Measurements from ENCODE around the gene CARS1.
A peak's percentile ranks its signal among the peaks of the same experiment; 100 is the strongest.

CARS1 gene

DNA sequence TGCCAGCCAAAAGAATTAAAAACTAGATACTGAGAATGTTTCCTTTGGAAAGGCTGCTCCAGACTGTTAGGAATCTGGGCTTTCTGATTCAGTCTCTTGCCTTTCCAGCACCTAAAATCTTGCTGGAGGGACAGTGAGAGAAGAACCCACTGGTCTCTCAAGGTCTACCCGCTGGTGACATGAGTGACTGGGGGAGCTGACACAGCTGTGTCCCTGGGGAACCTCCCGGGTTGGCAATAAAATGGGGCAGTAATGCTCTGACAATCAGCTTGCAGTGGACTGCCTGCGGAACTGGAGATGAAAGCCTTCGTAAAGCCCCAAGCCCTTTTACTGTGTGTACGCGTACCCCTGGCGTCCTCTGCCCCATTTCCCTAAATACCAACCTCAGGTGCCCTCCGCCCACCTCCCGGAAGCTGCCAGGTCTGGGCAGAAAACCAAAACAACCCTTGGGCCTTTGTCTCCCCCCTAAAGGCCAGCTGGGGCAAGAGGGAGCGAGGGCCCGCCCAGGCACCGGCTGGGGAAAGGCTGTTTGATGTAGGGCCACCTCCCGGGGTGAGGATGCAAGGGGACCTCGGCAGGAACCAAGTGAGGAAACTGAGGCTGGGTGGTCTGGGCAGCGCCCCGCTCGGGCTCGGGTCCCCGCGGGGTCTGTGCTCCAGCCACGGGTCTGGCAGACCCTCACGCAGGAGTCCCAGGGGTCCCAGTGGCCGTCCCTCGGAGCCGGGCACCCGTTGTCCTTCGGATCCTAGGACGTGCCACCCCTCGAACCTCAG is 741 bp downstream of the CARS1 start:
- TF ChIP-seq CTCF (IDR thresholded peaks at IDR 0.05; ENCODE audit: insufficient read depth, low read depth, low read length, missing control alignments) = no peak
- peak overlapping the region; percentile 88 for H3K4me3 ChIP-seq (ENCODE audit: low read length)
- no peak for DNase-seq (ENCODE audit: low read depth)

DNA sequence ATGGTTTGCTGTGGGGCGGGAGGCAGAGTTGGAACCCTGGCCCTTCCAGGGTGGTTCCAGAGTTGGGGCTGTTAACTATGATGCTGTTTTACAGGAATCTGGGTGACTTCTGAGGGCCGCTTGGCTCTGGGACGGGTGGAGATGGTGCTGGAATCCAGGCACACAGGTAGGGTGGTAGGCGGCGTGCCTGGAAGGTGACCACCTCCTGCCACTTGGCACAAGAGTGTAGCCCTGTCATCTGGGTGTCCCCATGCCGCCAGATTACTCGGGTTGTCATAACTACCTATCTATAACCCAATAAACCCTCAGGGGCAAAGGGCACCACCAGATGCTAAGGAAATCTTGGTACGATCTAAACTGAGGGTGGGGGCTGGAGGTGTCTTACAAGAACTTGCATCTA is 1.3 kb downstream of the CARS1 start:
- TF ChIP-seq CTCF (IDR thresholded peaks at IDR 0.05; ENCODE audit: insufficient read depth, low read depth, low read length, missing control alignments) = no peak
- no peak for DNase-seq (ENCODE audit: low read depth)
- H3K4me3 ChIP-seq (ENCODE audit: low read length) = peak overlapping the region; percentile 88

DNA sequence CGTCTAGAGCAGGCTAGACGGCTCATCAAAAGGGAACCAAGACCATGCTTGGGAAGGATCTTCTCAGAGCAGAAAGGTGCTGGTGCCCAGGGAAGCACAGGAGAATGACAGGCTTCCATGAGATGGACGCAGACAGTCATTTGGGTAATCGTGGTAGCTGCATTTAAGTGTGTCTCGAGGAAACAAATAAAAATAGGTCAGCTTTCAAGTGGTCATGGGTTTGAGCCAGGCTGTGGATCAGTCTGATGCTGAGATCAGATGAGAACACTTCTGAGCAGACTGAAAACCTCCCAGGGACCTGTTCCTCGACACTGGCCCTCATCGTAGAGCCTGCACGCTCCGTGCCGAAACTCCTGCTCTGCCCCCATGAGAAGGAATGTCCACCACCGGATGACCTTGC is 4.7 kb downstream of the CARS1 start:
- no peak for DNase-seq (ENCODE audit: low read depth)
- no peak for TF ChIP-seq CTCF (IDR thresholded peaks at IDR 0.05; ENCODE audit: insufficient read depth, low read depth, low read length, missing control alignments)

GRCh38 chr11:3052109-3052479 is 5.1 kb downstream of the CARS1 start:
- no peak overlapping the region for H3K4me3 ChIP-seq (ENCODE audit: low read length)
- DNase-seq (ENCODE audit: low read depth) = no peak
- no peak for TF ChIP-seq CTCF (IDR thresholded peaks at IDR 0.05; ENCODE audit: insufficient read depth, low read depth, low read length, missing control alignments)

More for the DNA sequence above, 4.7 kb downstream of the CARS1 start:
- no peak overlapping the region for H3K4me3 ChIP-seq (ENCODE audit: low read length)

GRCh38 chr11:3051196-3052108 is 5.8 kb downstream of the CARS1 start:
- no peak for TF ChIP-seq CTCF (IDR thresholded peaks at IDR 0.05; ENCODE audit: insufficient read depth, low read depth, low read length, missing control alignments)
- H3K4me3 ChIP-seq (ENCODE audit: low read length) = no peak overlapping the region
- DNase-seq (ENCODE audit: low read depth) = no peak

GRCh38 chr11:3050386-3051195 is 6.6 kb downstream of the CARS1 start:
- no peak overlapping the region for H3K4me3 ChIP-seq (ENCODE audit: low read length)
- DNase-seq (ENCODE audit: low read depth) = no peak
- TF ChIP-seq CTCF (IDR thresholded peaks at IDR 0.05; ENCODE audit: insufficient read depth, low read depth, low read length, missing control alignments) = no peak

All from epithelial cell of esophagus (primary cell).